GM08714 (cell line): Measurements from ENCODE around the gene STK4.

Experiments used
- H3K4me3 ChIP-seq: fragments of 200-500 bp; sonication (Bioruptor generic); 2 replicates; pipeline ENCODE4 v1.5.1; 2014; ENCODE audit warnings: mild to moderate bottlenecking, low read length, inconsistent platforms
- ZNF274 ChIP-seq: IDR thresholded peaks from 2 replicates; pipeline ENCODE4 v1.6.1; 2012; ENCODE audit warnings: mild to moderate bottlenecking, low read depth, low read length

The STK4 gene

DNA sequence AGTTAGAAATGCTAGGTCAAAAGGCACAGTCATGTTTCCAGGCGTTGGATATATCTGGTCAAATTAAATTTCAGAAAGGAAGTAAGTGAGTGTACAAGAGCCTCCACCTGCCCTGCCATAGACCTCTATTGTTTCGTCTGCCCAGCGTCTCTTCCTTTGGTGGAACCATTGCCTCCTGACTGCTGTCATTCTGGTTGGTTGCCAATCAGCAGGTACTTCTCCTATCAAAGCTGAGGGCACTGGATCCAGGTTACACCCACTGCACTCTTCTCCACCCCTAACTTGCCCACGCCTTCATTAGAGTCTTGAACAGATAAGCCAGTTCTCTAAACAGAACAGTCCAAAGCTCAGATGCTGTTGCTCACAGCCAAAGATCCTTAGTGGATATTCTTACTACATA, 151.3 kb downstream of the STK4 start:
- TF ChIP-seq ZNF274: no peak

DNA sequence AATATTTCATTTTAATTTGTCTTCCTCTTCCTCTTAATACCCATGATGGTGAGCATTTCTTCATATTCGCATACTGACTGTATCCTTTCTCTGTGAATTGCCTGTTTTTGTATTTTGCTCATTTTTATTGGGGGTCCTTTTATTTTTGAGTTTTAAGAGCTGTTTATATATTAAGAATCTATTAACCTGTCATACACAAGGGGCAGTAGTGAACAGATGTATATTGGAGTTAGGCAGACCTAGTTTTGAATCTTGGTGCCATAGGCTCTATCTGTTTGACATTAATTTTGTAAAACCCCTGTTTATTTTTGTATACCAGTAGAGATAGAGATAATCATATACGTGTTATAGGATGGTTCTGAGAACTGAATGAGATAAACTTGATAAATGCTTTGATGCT, 151.7 kb downstream of the STK4 start:
- TF ChIP-seq ZNF274: no peak
- no peak overlapping the region for H3K4me3 ChIP-seq

More for the DNA sequence above, 151.3 kb downstream of the STK4 start:
- H3K4me3 ChIP-seq: no peak overlapping the region

DNA sequence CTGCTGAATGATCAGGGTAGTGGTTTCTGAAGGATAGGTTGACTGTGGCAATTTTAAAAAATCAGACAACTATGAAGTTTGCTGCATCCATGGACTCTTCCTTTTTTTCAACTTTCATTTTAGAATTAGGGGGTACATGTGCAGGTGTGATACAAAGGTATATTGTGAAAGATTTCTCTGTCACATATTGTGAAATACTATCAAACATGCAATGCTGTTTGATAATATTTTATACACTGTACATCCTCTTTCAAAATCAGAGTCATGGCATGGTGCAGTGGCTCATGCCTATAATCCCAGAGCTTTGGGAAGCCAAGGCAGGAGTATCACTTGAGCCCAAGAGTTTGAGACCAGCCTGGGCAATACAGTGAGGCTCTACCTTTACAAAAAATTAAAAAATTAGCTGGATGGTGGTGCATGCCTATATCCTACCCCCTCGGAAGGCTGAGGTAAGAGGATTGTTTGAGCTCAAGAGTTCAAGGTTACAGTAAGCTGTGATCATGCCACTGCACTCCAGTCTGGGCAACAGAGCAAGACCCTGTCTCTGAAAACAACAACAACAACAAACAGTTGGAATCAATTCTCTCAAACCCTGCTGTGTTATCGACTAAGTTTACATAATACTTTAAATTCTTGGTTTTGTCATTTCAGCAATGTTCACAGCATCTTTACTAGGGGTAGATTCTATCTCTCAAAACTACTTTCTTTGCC, 153.4 kb downstream of the STK4 start:
- no peak overlapping the region for H3K4me3 ChIP-seq
- TF ChIP-seq ZNF274: no peak

DNA sequence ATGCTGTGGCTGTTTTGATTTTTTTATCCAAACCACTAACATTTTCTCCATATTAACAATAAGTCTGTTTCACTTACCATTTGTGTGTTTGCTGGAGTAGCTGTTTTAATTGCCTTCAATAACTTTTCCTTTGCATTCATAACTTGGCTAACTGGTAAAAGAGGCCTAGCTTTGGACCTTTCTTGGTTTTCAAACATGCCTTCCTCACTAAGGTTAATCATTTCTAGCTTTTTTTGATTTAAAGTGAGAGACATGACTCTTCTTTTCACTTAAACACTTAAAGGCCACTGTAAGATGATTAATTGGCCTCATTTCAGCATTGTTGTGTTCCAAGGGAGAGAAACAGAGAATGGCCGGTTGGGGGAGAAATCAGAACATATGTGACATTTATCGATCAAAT, 155.1 kb downstream of the STK4 start:
- H3K4me3 ChIP-seq: no peak overlapping the region
- no peak for TF ChIP-seq ZNF274

DNA sequence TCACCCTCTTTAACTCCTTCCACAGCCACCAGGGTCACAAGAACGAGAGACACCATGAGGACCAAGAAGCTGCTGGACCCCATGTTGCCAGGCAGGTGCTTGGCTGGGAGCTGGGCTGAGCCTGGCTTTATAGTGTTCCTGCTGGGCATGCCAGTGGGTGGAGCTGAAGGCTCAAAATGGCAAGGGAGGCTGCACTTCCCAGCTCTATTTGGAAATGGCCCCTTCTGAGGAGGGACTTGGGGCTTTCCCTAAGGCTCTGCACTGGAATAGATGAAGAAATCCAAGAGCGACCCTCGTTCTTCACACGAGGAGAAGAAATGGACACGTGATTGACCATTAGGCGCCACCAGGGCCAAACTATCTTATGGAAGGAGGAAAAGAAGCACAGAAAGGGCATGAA, 158.1 kb downstream of the STK4 start, which contains the start of gene WFDC12:
TSS of gene WFDC12 (minus strand) at position 101 of the 400 bp plus-strand sequence. CDS start at position 83, 18 bp downstream.
- TF ChIP-seq ZNF274: no peak
- no peak within 1 kb of the TSS for H3K4me3 ChIP-seq

DNA sequence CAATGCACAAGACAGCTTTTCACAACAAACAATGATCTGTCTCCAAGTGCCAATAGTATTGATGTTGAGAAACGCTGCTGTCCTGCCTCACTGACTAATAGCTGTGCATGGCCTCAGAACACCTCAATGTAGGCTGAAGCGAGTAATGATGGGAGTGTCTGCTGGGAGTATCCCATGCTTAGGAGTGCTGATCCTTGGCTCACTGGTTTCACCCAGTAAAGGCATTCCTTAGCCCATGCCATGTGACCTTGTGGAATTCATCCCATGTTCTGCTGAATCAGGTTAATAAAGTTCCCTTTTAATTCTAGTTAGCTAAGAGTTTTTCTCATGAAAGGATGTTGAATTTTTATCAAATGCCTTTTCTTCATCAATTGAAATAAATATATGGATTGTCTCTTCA, 161.8 kb downstream of the STK4 start:
- no peak for TF ChIP-seq ZNF274

More for the DNA sequence above, 161.8 kb downstream of the STK4 start:
- H3K4me3 ChIP-seq: no peak overlapping the region
